IMR-90 (cell line): ENCODE measurements around the gene CATSPERZ. TPM values are rescaled to one million over a fixed set of nuclear protein-coding genes. Genes with fewer than 3 reads are reported as not detected.

ENCODE experiments used
- ATAC-seq: fragments of 200-7000 bp; cut with Tn5 transposase; 2 replicates; pipeline ENCODE4 v1.9.1; 2020; ENCODE audit warnings: low read depth, mild to moderate bottlenecking, moderate library complexity
- BruUV-seq: library from RNA; stranded (reverse); fragments of 400-500 nt; replicated peaks from 2 replicates; lab custom pipeline; 2021; lab: Mats Ljungman, UMichigan
- CTCF ChIA-PET: fragments of 300-600 bp; formaldehyde crosslinking; extraction: SDS; loops from one replicate; lab custom pipeline; 2021; ENCODE audit warnings: antibody characterized with exemption; lab: Yijun Ruan, JAX
- POLR2A ChIA-PET: fragments of 300-600 bp; sonication (Branson Sonifier 250); formaldehyde crosslinking; loops from one replicate; lab custom pipeline; 2022; ENCODE audit warnings: antibody characterized with exemption; ENCODE audit not compliant: unreplicated experiment; lab: Charles Lee
- DNase-seq: peaks from one replicate; pipeline ENCODE4 v3.0.0; 2013
- H2AFZ ChIP-seq: replicated peaks from 2 replicates; pipeline ENCODE3; 2013; ENCODE audit warnings: low read length, mild to moderate bottlenecking; ENCODE audit not compliant: poor library complexity
- H2AK5ac ChIP-seq: 2 replicates; pipeline ENCODE4 v1.6.1; 2013; ENCODE audit warnings: low read depth, low read length, inconsistent platforms
- H2AK9ac ChIP-seq: replicated peaks from 2 replicates; pipeline ENCODE3; 2013; ENCODE audit warnings: mild to moderate bottlenecking, low read depth, low read length, moderate library complexity; ENCODE audit not compliant: poor library complexity
- H2BK120ac ChIP-seq: 2 replicates; pipeline ENCODE4 v1.6.1; 2013; ENCODE audit warnings: low read depth, low read length, inconsistent platforms
- H2BK15ac ChIP-seq: 3 replicates; pipeline ENCODE4 v1.6.1; 2013; ENCODE audit warnings: low read depth, low read length, inconsistent platforms
- H2BK20ac ChIP-seq: 2 replicates; pipeline ENCODE4 v1.6.1; 2013; ENCODE audit warnings: low read depth, mild to moderate bottlenecking, inconsistent platforms, low read length, moderate library complexity
- H2BK5ac ChIP-seq: 2 replicates; pipeline ENCODE4 v1.6.1; 2013; ENCODE audit warnings: mild to moderate bottlenecking, low read depth, low read length, inconsistent platforms; ENCODE audit not compliant: poor library complexity, severe bottlenecking
- H3K14ac ChIP-seq: replicated peaks from 2 replicates; pipeline ENCODE4 v1.6.1; 2013; ENCODE audit warnings: low read depth, low read length, inconsistent platforms
- H3K18ac ChIP-seq: 2 replicates; pipeline ENCODE4 v1.6.1; 2013; ENCODE audit warnings: low read depth, low read length, control low read depth
- H3K23ac ChIP-seq: 2 replicates; pipeline ENCODE4 v1.6.1; 2013; ENCODE audit warnings: low read depth, low read length, inconsistent platforms
- H3K27ac ChIP-seq: 2 replicates; pipeline ENCODE4 v1.5.1; 2013; ENCODE audit warnings: mild to moderate bottlenecking, control low read depth, low read length; ENCODE audit not compliant: insufficient read depth
- H3K27me3 ChIP-seq: 2 replicates; pipeline ENCODE4 v1.6.1; 2013; ENCODE audit warnings: low read length; ENCODE audit not compliant: control insufficient read depth, insufficient read depth
- H3K36me3 ChIP-seq: 2 replicates; pipeline ENCODE4 v1.6.1; 2013; ENCODE audit warnings: low read length, mixed read lengths; ENCODE audit not compliant: control insufficient read depth, insufficient read depth
- H3K4ac ChIP-seq: 2 replicates; pipeline ENCODE4 v1.6.1; 2013; ENCODE audit warnings: low read depth, low read length, inconsistent platforms
- H3K4me1 ChIP-seq: 2 replicates; pipeline ENCODE4 v1.6.1; 2013; ENCODE audit warnings: low read length, mixed read lengths; ENCODE audit not compliant: control insufficient read depth, insufficient read depth
- H3K4me2 ChIP-seq: 2 replicates; pipeline ENCODE4 v1.6.1; 2013; ENCODE audit warnings: low read depth, mild to moderate bottlenecking, control low read depth, low read length, moderate library complexity
- H3K4me3 ChIP-seq: 2 replicates; pipeline ENCODE4 v1.5.1; 2013; ENCODE audit warnings: low read depth, mild to moderate bottlenecking, control low read depth, low read length, moderate library complexity; ENCODE audit not compliant: insufficient read depth
- H3K56ac ChIP-seq: 2 replicates; pipeline ENCODE4 v1.6.1; 2013; ENCODE audit warnings: low read length, inconsistent platforms; ENCODE audit not compliant: insufficient read depth; ENCODE audit errors: extremely low read depth
- H3K79me1 ChIP-seq, 2 experiments: 2 replicates each; pipeline ENCODE4 v1.6.1; 2013; ENCODE audit warnings: low read length in 2 of 2, inconsistent platforms in 1 of 2, low read depth in 1 of 2
- H3K9ac ChIP-seq: 2 replicates; pipeline ENCODE4 v1.6.1; 2013; ENCODE audit warnings: low read depth, low read length, control low read depth
- H3K9me1 ChIP-seq: 2 replicates; pipeline ENCODE4 v1.6.1; 2013; ENCODE audit warnings: low read length, inconsistent platforms; ENCODE audit not compliant: insufficient read depth
- H3K9me3 ChIP-seq: 2 replicates; pipeline ENCODE4 v1.6.1; 2013; ENCODE audit warnings: low read length; ENCODE audit not compliant: control insufficient read depth, insufficient read depth
- H4K20me1 ChIP-seq: 2 replicates; pipeline ENCODE4 v1.6.1; 2013; ENCODE audit warnings: low read length, inconsistent platforms; ENCODE audit not compliant: insufficient read depth
- H4K5ac ChIP-seq: 2 replicates; pipeline ENCODE4 v1.6.1; 2013; ENCODE audit warnings: mild to moderate bottlenecking, low read depth, low read length, control low read depth
- H4K8ac ChIP-seq, 2 experiments: 2 replicates each; pipeline ENCODE4 v1.6.1; 2013; ENCODE audit warnings: low read depth in 2 of 2, low read length in 2 of 2, control low read depth in 1 of 2, inconsistent platforms in 1 of 2
- H4K91ac ChIP-seq: 2 replicates; pipeline ENCODE4 v1.6.1; 2013; ENCODE audit warnings: low read depth, low read length, inconsistent platforms; ENCODE audit not compliant: insufficient read depth
- CEBPB ChIP-seq: IDR thresholded peaks from 2 replicates; pipeline ENCODE4 v1.6.1; 2012; ENCODE audit warnings: low read depth, low read length, improper control_type of control experiment
- MXI1 ChIP-seq: IDR thresholded peaks from 2 replicates; pipeline ENCODE4 v1.6.1; 2012; ENCODE audit warnings: low read depth, mild to moderate bottlenecking, low read length, moderate library complexity, borderline replicate concordance
- RCOR1 ChIP-seq: IDR thresholded peaks from 2 replicates; pipeline ENCODE4 v1.6.1; 2012; ENCODE audit warnings: mild to moderate bottlenecking, low read length, improper control_type of control experiment; ENCODE audit not compliant: insufficient replicate concordance
- RFX5 ChIP-seq: IDR thresholded peaks from 2 replicates; pipeline ENCODE4 v1.8.0; 2012; ENCODE audit warnings: low read depth, mild to moderate bottlenecking, low read length, moderate library complexity
- SMC3 ChIP-seq: fragments of 150-350 bp; IDR thresholded peaks from 2 replicates; pipeline ENCODE4 v1.6.1; 2016; ENCODE audit warnings: low read depth, mild to moderate bottlenecking, antibody characterized with exemption, low read length, moderate library complexity
- WGBS, 2 experiments: methylation state at CpG; one replicate each; pipeline versions ENCODE4 v1.1.5 to v1.1.7; 2013; ENCODE audit warnings: missing lambda C conversion rate in 2 of 2; ENCODE audit not compliant: insufficient read length in 1 of 2; ENCODE audit errors: extremely low coverage in 2 of 2; 5-methylcytosine and 5-hydroxymethylcytosine counted together
- dilution Hi-C: fragments of 300-500 bp; cut with HindIII; formaldehyde crosslinking; loops from one replicate; pipeline ENCODE4 v1.14.3; 2018; ENCODE audit warnings: low sequenced_read_pairs; ENCODE audit not compliant: unreplicated experiment
- in situ Hi-C: fragments of 300-500 bp; cut with MboI; formaldehyde crosslinking; loops from 3 replicates; pipeline ENCODE4 v1.14.3; 2019; ENCODE audit warnings: low sequenced_read_pairs, inconsistent platforms, mixed read lengths
- intact Hi-C: fragments of 100-400 bp; cut with micrococcal nuclease; formaldehyde crosslinking; loops from 2 replicates; pipeline ENCODE4 v1.10.0; 2022
- polyA plus RNA-seq, 3 experiments: library from polyadenylated mRNA; depleted of rRNA; stranded (reverse); fragments of >200 nt; gene quantifications; 2 replicates each; pipeline ENCODE4 v1.2.3, GENCODE V29; 2012; ENCODE audit warnings: low replicate concordance in 1 of 3
- total RNA-seq: library from RNA; depleted of rRNA; stranded (reverse); fragments of >200 nt; gene quantifications from 2 replicates; pipeline ENCODE4 v1.2.3, GENCODE V29; 2012
- TF ChIP-seq, protein P1 (sequence below): fragments of 150-350 bp; IDR thresholded peaks from 2 replicates; pipeline ENCODE4 v1.6.1; 2016; ENCODE audit warnings: low read depth, mild to moderate bottlenecking, low read length, moderate library complexity, borderline replicate concordance

Gene CATSPERZ
- total and polyA plus RNA-seq, 2 of the 4 experiments (the other 2 are of a cell fraction), result not detected

DNA sequence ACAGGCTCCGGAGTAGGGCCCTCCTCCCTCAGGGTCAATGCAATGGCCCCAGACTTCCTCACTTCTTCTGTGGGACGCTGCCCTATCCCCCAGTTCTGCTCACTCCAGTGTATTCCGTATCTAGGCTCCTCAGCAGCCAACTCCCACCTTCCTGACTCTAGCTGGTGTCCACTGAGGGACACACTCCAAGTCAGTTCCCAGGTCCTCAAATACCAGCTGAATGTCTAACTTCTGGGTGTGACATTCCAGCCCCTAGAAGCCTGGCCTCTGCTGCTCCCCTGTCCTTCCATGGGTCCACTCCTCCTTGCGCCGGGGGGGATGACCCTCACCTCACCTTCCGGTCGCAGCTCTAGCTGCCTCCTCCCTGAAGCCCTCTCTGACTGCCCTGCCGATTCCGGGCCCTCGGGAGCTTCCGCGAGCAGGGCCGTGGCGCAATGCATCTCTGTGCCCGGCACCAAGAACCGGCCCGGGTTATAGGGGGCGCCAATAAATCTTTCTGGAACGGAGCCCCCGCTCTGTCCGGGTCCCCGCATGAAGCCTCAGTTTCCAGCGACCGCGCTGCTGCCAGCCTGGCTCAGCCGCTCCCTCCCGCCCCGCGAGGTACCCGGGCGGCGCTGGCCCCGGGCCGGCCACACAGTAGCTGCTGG is 31.1 kb upstream of the CATSPERZ start:
- H2BK120ac ChIP-seq, result peak overlapping the region; percentile 67
- H3K27ac ChIP-seq, result peak overlapping the region; percentile 76
- POLR2A ChIA-PET, result interaction anchor here (1.2 kb wide), 1 partner anchor 19 kb away, joined by 3 read pairs; no protein-coding TSS in a partner anchor
- peaks cover 9 to 33% of the 10 kb centered on the region in 2 experiments for H3K79me1 ChIP-seq
- DNase-seq (peak; percentile 41), ATAC-seq (peak; percentile 10)
- H3K9me1 ChIP-seq, result peaks cover 5% of the 10 kb centered on the region; the same call in 1 of the 2 replicates
- peak overlapping the region; percentile 88 for H3K4ac ChIP-seq
- dilution Hi-C loops, result no loop called here
- intact Hi-C loops, result loop anchor here (1.0 kb wide), 1 partner anchor 39 kb away; the partner anchor contains the start of gene DNAJC4
- peak overlapping the region; percentile 51 for H4K5ac ChIP-seq
- H4K91ac ChIP-seq, result peak overlapping the region; percentile 94
- H2BK5ac ChIP-seq, result peak overlapping the region; percentile 61
- peak overlapping the region; percentile 96 for H2AFZ ChIP-seq
- H2BK15ac ChIP-seq, result 0 out of 3 replicates have a peak overlapping the region, but pooled peaks have one; percentile 39
- peaks cover 10% of the 10 kb centered on the region; the same call in 1 of the 2 replicates for H3K36me3 ChIP-seq
- H3K4me3 ChIP-seq, result peak overlapping the region; percentile 56
- H3K14ac ChIP-seq, result peak overlapping the region; percentile 87
- no peaks in the 10 kb centered on the region; the same call in 1 of the 2 replicates for H4K20me1 ChIP-seq
- H2AK9ac ChIP-seq, result peak overlapping the region; percentile 90
- peaks cover 11% of the 10 kb centered on the region for H3K4me1 ChIP-seq
- H2AK5ac ChIP-seq, result peak overlapping the region; percentile 94
- peak overlapping the region; percentile 75 for H3K9ac ChIP-seq
- peak overlapping the region; percentile 77 to 96 for H4K8ac ChIP-seq
- CTCF ChIA-PET, result interaction anchor here (1.3 to 1.5 kb wide), 2 partner anchors 8 to 65 kb away, joined by 3 read pairs; no protein-coding TSS in a partner anchor
- peak overlapping the region; percentile 74 for H3K23ac ChIP-seq
- no peaks in the 10 kb centered on the region for H3K27me3 ChIP-seq
- H3K56ac ChIP-seq, result peak overlapping the region; percentile 82
- no peaks in the 10 kb centered on the region for H3K9me3 ChIP-seq
- H3K4me2 ChIP-seq, result peak overlapping the region; percentile 73
- no TSS peak for BruUV-seq
- in situ Hi-C loops, result no loop called here
- 0 out of 2 replicates have a peak overlapping the region, but pooled peaks have one; percentile 20 for H2BK20ac ChIP-seq
- TF ChIP-seq RCOR1 (no peak), MXI1 (no peak), SMC3 (no peak), RFX5 (no peak), CEBPB (peak; percentile 37; the same call in 1 of the 2 replicates)
- TF ChIP-seq, protein P1, sequence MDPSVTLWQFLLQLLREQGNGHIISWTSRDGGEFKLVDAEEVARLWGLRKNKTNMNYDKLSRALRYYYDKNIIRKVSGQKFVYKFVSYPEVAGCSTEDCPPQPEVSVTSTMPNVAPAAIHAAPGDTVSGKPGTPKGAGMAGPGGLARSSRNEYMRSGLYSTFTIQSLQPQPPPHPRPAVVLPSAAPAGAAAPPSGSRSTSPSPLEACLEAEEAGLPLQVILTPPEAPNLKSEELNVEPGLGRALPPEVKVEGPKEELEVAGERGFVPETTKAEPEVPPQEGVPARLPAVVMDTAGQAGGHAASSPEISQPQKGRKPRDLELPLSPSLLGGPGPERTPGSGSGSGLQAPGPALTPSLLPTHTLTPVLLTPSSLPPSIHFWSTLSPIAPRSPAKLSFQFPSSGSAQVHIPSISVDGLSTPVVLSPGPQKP, result no peak
- H3K18ac ChIP-seq, result peak overlapping the region; percentile 1; the same call in 1 of the 2 replicates
- 20% methylated on average over 1 of the region's 34 CpGs; no CpG with 5 or more reads in 1 of the 2 experiments for WGBS, 2 experiments
